ENCODE data around the gene LGALSL. TPM values are rescaled to one million over a fixed set of nuclear protein-coding genes. Genes with fewer than 3 reads are reported as not detected.

The LGALSL gene
- total RNA-seq = 10 to 100 TPM; 26.4 to 34.8 TPM

GRCh38 chr2:64453770-64454385, at the start of gene LGALSL:
LGALSL (plus strand) TSS chr2:64454162; CDS start chr2:64454546, 384 bp downstream.
- Histone ChIP-seq H3K4me1 (peaks cover 6% of the 10 kb centered on the region), H3K27me3 (no peaks in the 10 kb centered on the region), H3K36me3 (no peaks in the 10 kb centered on the region), H3K27ac (peak within 1 kb of the TSS; percentile 93), H3K9ac (ENCODE audit: low read depth in 2 of 2, low read length in 2 of 2) (peak within 1 kb of the TSS; percentile 92 to 94), H3K4me3 (peak within 1 kb of the TSS; percentile 78), H3K9me3 (no peaks in the 10 kb centered on the region)
- TF ChIP-seq CTCF (IDR thresholded peaks at IDR 0.05) = no peak
- intact Hi-C loops (cut with DNase I) = loop anchor here (5.0 kb wide), 1 partner anchor 47 kb away; no protein-coding TSS in a partner anchor
- peak; percentile 88 for DNase-seq

DNA sequence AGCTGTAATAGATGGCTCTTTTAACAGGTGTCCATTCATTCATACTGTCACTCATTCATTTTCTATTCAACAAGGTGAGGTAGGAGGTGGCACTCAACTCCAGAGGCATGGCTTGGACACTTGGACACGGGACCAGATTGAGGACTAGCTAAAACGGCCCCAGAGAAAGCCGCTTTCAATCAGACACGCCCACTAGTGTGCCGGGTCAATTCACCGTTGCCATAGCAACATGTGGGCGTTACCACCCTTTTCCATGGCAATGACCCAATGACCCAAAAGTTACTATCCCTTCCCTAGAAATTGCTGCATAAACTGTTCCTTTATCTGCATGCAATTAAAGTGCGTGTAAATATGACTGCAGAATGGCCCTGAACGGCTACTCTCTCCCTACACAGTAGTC, 49.2 kb upstream of the LGALSL start:
- peak; percentile 93 for DNase-seq
- peak overlapping the region; percentile 71 for H3K27ac ChIP-seq
- no peaks in the 10 kb centered on the region for H3K27me3 ChIP-seq
- peaks cover 27% of the 10 kb centered on the region for H3K4me1 ChIP-seq
- TF ChIP-seq CTCF (IDR thresholded peaks at IDR 0.05) = no peak
- H3K9ac ChIP-seq (ENCODE audit: low read depth in 2 of 2, low read length in 2 of 2) = peak overlapping the region; percentile 26 to 70
- no peaks in the 10 kb centered on the region for H3K9me3 ChIP-seq
- H3K4me3 ChIP-seq = no peak overlapping the region
- intact Hi-C loops (cut with DNase I) = loop anchor here (5.0 kb wide), 1 partner anchor 48 kb away; the partner anchor contains the start of gene LGALSL
- no peaks in the 10 kb centered on the region for H3K36me3 ChIP-seq

DNA sequence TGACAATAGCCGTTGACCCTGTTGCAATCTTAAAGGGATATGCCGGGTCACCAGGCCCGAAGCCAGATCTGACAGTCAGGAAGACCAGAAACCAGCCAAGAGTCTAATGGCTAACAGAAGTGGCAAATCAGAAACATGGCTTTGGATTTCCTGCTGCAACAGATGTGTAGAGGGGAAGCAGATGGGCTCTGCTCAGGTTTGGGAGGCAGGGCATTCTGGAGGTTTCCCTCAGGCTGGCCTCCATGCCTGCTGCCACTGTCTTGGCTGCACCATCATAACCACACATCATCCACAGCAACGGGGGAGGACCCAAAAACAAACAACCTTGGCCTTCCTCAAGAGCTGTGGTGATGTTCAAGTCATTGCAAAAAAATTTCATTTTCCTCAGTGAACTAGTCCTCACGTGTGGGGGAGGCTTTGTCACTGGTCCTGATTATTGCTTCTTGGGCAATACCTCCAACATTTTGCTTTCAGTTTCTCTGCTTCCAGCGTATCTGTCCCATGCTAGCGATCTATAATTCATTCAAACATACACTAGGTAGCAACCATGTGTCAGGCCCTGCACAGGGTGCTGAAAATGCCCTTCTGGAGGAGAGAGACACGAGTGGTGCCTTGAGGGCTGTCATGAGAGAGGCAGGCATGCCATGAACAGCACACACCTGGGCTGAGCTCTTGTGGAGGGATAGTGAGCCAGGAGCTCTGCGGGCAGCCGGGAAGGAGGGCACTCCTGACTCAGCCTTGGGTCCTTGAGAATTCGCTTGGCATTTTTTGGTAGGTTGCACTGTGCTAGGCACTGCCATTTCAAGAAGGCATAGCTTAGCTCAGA, 48.2 kb upstream of the LGALSL start:
- no peak overlapping the region for H3K4me3 ChIP-seq
- H3K9me3 ChIP-seq = no peaks in the 10 kb centered on the region
- DNase-seq = peak; percentile 41
- intact Hi-C loops (cut with DNase I) = loop anchor here (5.0 kb wide), 1 partner anchor 47 kb away; the partner anchor contains the start of gene LGALSL
- H3K27me3 ChIP-seq = no peaks in the 10 kb centered on the region
- H3K9ac ChIP-seq (ENCODE audit: low read depth in 2 of 2, low read length in 2 of 2) = peak overlapping the region in 1 of 2 donors; percentile 76
- H3K36me3 ChIP-seq = no peaks in the 10 kb centered on the region
- peaks cover 27% of the 10 kb centered on the region for H3K4me1 ChIP-seq
- no peak for TF ChIP-seq CTCF (IDR thresholded peaks at IDR 0.05)
- peak overlapping the region; percentile 71 for H3K27ac ChIP-seq

- Histone ChIP-seq H3K27ac (peak overlapping the region; percentile 77), H3K36me3 (no peaks in the 10 kb centered on the region)
- intact Hi-C loops (cut with DNase I) = loop anchor here (5.0 kb wide), 1 partner anchor 46 kb away; the partner anchor contains the start of gene LGALSL
Observed at GRCh38 chr2:64406407-64406774, 47.6 kb upstream of the LGALSL start.

More at GRCh38 chr2:64406407-64406774, 47.6 kb upstream of the LGALSL start:
- DNase-seq = peak; percentile 98
- Histone ChIP-seq H3K27me3 (no peaks in the 10 kb centered on the region), H3K4me3 (no peak overlapping the region), H3K4me1 (peaks cover 22% of the 10 kb centered on the region), H3K9me3 (no peaks in the 10 kb centered on the region), H3K9ac (ENCODE audit: low read depth in 2 of 2, low read length in 2 of 2) (peak overlapping the region in 1 of 2 donors; percentile 76)
- no peak for TF ChIP-seq CTCF (IDR thresholded peaks at IDR 0.05)

Measured in colonic mucosa (tissue), 4 donors.